ENCODE data around the gene SIRT7. TPM values are rescaled to one million over a fixed set of nuclear protein-coding genes. Genes with fewer than 3 reads are reported as not detected.

The SIRT7 gene
- polyA plus RNA-seq, 4 donors: 9.6 to 19.6 (median 14.7) TPM

- DNase-seq (ENCODE audit: low read depth in 4 of 4, low spot score in 2 of 4): no peak
These were observed 27.3 kb downstream of the SIRT7 start for GRCh38 chr17:81890447-81891302.

- no peak for DNase-seq (ENCODE audit: low read depth in 4 of 4, low spot score in 2 of 4)
These were observed 28.4 kb downstream of the SIRT7 start for GRCh38 chr17:81889602-81890001.

GRCh38 chr17:81888988-81889595, 28.9 kb downstream of the SIRT7 start:
- DNase-seq (ENCODE audit: low read depth in 4 of 4, low spot score in 2 of 4): no peak

- no peak for DNase-seq (ENCODE audit: low read depth in 4 of 4, low spot score in 2 of 4)
These were observed 29.6 kb downstream of the SIRT7 start for GRCh38 chr17:81888105-81888987.

- DNase-seq (ENCODE audit: low read depth in 4 of 4, low spot score in 2 of 4): no peak
These were observed 32.0 kb downstream of the SIRT7 start for GRCh38 chr17:81885869-81886548.

GRCh38 chr17:81885454-81885853, 32.5 kb downstream of the SIRT7 start:
- no peak for DNase-seq (ENCODE audit: low read depth in 4 of 4, low spot score in 2 of 4)

GRCh38 chr17:81884968-81885367, 33.0 kb downstream of the SIRT7 start:
- no peak for DNase-seq (ENCODE audit: low read depth in 4 of 4, low spot score in 2 of 4)

GRCh38 chr17:81884520-81884919, 33.5 kb downstream of the SIRT7 start:
- DNase-seq (ENCODE audit: low read depth in 4 of 4, low spot score in 2 of 4): no peak

GRCh38 chr17:81879121-81879520, 38.9 kb downstream of the SIRT7 start:
- no peak for DNase-seq (ENCODE audit: low read depth in 4 of 4, low spot score in 2 of 4)

GRCh38 chr17:81878294-81878693, 39.7 kb downstream of the SIRT7 start:
- DNase-seq (ENCODE audit: low read depth in 4 of 4, low spot score in 2 of 4): no peak

- DNase-seq (ENCODE audit: low read depth in 4 of 4, low spot score in 2 of 4): no peak
These were observed 40.4 kb downstream of the SIRT7 start for GRCh38 chr17:81877569-81877968.

- DNase-seq (ENCODE audit: low read depth in 4 of 4, low spot score in 2 of 4): peak in 3 of 4 donors; percentile 68 to 79 (median 77)
These were observed 46.4 kb downstream of the SIRT7 start for GRCh38 chr17:81871387-81872230.

GRCh38 chr17:81870981-81871386, 47.0 kb downstream of the SIRT7 start, which contains the start of gene ARHGDIA:
Gene ARHGDIA (minus strand): TSS chr17:81871337. CDS start chr17:81869930, 1,407 bp downstream.
- no peak for DNase-seq (ENCODE audit: low read depth in 4 of 4, low spot score in 2 of 4)

- no peak for DNase-seq (ENCODE audit: low read depth in 4 of 4, low spot score in 2 of 4)
These were observed 47.6 kb downstream of the SIRT7 start for GRCh38 chr17:81870131-81870980.

- DNase-seq (ENCODE audit: low read depth in 4 of 4, low spot score in 2 of 4): no peak
These were observed 48.5 kb downstream of the SIRT7 start for GRCh38 chr17:81869221-81870130.

GRCh38 chr17:81868674-81869220, 49.2 kb downstream of the SIRT7 start:
- no peak for DNase-seq (ENCODE audit: low read depth in 4 of 4, low spot score in 2 of 4)

GRCh38 chr17:81867991-81868673, 49.8 kb downstream of the SIRT7 start:
- no peak for DNase-seq (ENCODE audit: low read depth in 4 of 4, low spot score in 2 of 4)

Measured in left renal cortex interstitium (tissue), 4 donors.